Liver (tissue), 3 donors: Measurements from ENCODE around the gene UTF1.

Source experiments
- ATF3 ChIP-seq: IDR thresholded peaks from 2 replicates; pipeline ENCODE4 v1.6.1; 2016; ENCODE audit warnings: antibody characterized with exemption
- FOXA1 ChIP-seq: IDR thresholded peaks from 2 replicates; pipeline ENCODE4 v1.6.1; 2016; ENCODE audit warnings: antibody characterized with exemption
- JUND ChIP-seq, 2 donors: IDR thresholded peaks; 2 replicates each; pipeline ENCODE4 v1.6.1; 2016; ENCODE audit warnings: antibody characterized with exemption in 2 of 2
- RAD21 ChIP-seq, 2 donors: IDR thresholded peaks; 2 replicates each; pipeline ENCODE4 v1.6.1; 2016; ENCODE audit warnings: antibody characterized with exemption in 2 of 2, mild to moderate bottlenecking in 2 of 2
- RXRA ChIP-seq, 2 donors: IDR thresholded peaks; 2 replicates each; pipeline ENCODE4 v1.6.1; 2017 to 2018; ENCODE audit warnings: antibody characterized with exemption in 2 of 2, mild to moderate bottlenecking in 1 of 2
- SP1 ChIP-seq: IDR thresholded peaks from 2 replicates; pipeline ENCODE4 v1.6.1; 2018; ENCODE audit warnings: antibody characterized with exemption, mild to moderate bottlenecking
- TAF1 ChIP-seq: conservative IDR thresholded peaks from 2 replicates; pipeline ENCODE4 v1.6.1; 2016; ENCODE audit warnings: antibody characterized with exemption, mild to moderate bottlenecking
- YY1 ChIP-seq: IDR thresholded peaks from 2 replicates; pipeline ENCODE4 v1.6.1; 2016; ENCODE audit warnings: antibody characterized with exemption, mild to moderate bottlenecking
- TF ChIP-seq, protein P1 (sequence below): fragments of 150-350 bp; IDR thresholded peaks from 2 replicates; pipeline ENCODE4 v1.5.1; 2017; ENCODE audit warnings: improper control_type of control experiment, low read depth, low read length; ENCODE audit not compliant: missing input control
- TF ChIP-seq, protein P2 (sequence below): IDR thresholded peaks from 2 replicates; pipeline ENCODE4 v1.6.1; 2016; ENCODE audit warnings: antibody characterized with exemption
- donor health status: healthy.
- donor health status: healthy.

DNA sequence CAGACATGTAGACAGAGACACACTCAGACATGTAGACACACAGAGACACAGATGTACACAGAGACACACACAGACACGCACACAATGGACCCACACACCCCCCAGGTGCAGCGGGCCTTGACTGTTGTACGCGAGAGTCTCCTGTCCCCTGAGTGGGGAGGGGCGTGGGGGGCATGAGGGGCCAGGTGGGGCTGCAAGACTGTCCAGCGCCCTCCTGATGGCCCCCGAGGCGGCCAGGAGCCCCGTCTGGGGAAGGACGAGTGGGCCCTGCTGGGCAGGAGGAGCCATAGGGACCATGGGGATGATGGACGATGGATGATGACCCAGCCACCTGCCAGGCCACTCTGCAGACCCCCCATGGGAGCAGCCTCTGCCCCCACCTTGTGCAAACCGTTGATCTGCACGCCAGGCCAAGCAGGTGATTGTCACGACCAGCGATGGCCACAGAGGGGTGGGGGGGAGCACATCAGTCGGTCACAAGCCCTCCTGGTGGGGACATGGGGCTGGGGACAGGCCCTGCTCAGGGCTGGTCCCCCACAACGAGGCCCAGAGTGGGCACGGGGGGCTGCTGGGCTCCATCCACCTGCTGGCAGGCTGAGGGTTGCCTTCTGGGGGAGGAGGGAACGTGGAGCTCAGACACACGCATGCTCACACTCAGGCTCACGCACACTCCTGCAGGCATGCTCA is 19.2 kb downstream of the UTF1 start:
- TF ChIP-seq, protein P1, sequence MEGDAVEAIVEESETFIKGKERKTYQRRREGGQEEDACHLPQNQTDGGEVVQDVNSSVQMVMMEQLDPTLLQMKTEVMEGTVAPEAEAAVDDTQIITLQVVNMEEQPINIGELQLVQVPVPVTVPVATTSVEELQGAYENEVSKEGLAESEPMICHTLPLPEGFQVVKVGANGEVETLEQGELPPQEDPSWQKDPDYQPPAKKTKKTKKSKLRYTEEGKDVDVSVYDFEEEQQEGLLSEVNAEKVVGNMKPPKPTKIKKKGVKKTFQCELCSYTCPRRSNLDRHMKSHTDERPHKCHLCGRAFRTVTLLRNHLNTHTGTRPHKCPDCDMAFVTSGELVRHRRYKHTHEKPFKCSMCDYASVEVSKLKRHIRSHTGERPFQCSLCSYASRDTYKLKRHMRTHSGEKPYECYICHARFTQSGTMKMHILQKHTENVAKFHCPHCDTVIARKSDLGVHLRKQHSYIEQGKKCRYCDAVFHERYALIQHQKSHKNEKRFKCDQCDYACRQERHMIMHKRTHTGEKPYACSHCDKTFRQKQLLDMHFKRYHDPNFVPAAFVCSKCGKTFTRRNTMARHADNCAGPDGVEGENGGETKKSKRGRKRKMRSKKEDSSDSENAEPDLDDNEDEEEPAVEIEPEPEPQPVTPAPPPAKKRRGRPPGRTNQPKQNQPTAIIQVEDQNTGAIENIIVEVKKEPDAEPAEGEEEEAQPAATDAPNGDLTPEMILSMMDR, result no peak
- no peak for TF ChIP-seq FOXA1
- no peak for TF ChIP-seq JUND (IDR thresholded peaks at IDR 0.05)
- no peak for TF ChIP-seq TAF1
- no peak for TF ChIP-seq RAD21 (IDR thresholded peaks at IDR 0.05)
- TF ChIP-seq SP1, result no peak
- no peak for TF ChIP-seq ATF3
- TF ChIP-seq RXRA (IDR thresholded peaks at IDR 0.05), result no peak
- TF ChIP-seq, protein P2, sequence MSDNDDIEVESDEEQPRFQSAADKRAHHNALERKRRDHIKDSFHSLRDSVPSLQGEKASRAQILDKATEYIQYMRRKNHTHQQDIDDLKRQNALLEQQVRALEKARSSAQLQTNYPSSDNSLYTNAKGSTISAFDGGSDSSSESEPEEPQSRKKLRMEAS, result no peak
- TF ChIP-seq YY1, result no peak
